ENCODE results near the gene GRIN2B.

DNA sequence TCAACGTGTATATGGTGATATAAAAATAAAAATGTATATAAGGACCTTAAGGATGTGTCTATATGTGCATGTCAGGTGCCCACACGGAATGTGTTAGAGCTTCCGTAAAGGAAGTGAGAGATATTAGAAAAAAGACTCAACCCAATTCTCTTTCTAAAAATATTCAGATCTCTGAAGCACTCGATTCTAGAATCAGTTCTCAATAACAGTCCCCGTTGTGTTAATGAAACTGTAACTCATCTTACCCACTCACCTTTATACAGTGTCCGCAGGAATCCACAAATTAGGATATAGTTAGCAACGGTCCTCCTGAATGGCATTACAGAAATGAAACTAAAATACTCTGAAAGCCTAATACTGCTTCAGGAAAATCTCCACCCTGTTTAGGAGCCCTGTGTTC, 29.3 kb downstream of the GRIN2B start:
- TF ChIP-seq SUZ12 (IDR thresholded peaks at IDR 0.05; ENCODE audit: unreplicated experiment): no peak
- TF ChIP-seq CTCF (IDR thresholded peaks at IDR 0.05 in 2 of 3, conservative IDR thresholded peaks at IDR 0.05 in 1 of 3; ENCODE audit: control insufficient read depth in 2 of 3, extremely low read depth in 1 of 3, insufficient read depth in 1 of 3, low read depth in 3 of 3, low read length in 3 of 3): no peak
- no peak for TF ChIP-seq ZBTB33 (IDR thresholded peaks at IDR 0.05)
- TF ChIP-seq ZNF622 (IDR thresholded peaks at IDR 0.05): no peak
- TF ChIP-seq RCOR1 (conservative IDR thresholded peaks at IDR 0.05; ENCODE audit: low read depth, low read length): no peak
- TF ChIP-seq RAD51 (IDR thresholded peaks at IDR 0.05): no peak
- no peak for TF ChIP-seq POLR2AphosphoS5 (IDR thresholded peaks at IDR 0.05; ENCODE audit: low read length)
- no peak for TF ChIP-seq ZNF24 (IDR thresholded peaks at IDR 0.05)
- no peak for TF ChIP-seq MEF2B (IDR thresholded peaks at IDR 0.05; ENCODE audit: partially characterized antibody, poor library complexity, severe bottlenecking)
- TF ChIP-seq, protein P1, sequence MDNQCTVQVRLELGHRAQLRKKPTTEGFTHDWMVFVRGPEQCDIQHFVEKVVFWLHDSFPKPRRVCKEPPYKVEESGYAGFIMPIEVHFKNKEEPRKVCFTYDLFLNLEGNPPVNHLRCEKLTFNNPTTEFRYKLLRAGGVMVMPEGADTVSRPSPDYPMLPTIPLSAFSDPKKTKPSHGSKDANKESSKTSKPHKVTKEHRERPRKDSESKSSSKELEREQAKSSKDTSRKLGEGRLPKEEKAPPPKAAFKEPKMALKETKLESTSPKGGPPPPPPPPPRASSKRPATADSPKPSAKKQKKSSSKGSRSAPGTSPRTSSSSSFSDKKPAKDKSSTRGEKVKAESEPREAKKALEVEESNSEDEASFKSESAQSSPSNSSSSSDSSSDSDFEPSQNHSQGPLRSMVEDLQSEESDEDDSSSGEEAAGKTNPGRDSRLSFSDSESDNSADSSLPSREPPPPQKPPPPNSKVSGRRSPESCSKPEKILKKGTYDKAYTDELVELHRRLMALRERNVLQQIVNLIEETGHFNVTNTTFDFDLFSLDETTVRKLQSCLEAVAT (IDR thresholded peaks at IDR 0.05): no peak
- no peak for TF ChIP-seq YY1 (IDR thresholded peaks at IDR 0.05; ENCODE audit: low read depth, low read length)
